ENCODE measurements around the gene NPFF.
A peak's percentile ranks its signal among the peaks of the same experiment; 100 is the strongest.

GRCh38 chr12:53467082-53467481 lies 40.2 kb downstream of the NPFF start:
- no peak for TF ChIP-seq NR0B2 (CRISPR knock-in tag; IDR thresholded peaks at IDR 0.05)
- no peak for TF ChIP-seq EP300 (IDR thresholded peaks at IDR 0.05; ENCODE audit: low read depth in 2 of 2, low read length in 2 of 2)
- TF ChIP-seq EP300 (CRISPR knock-in tag; IDR thresholded peaks at IDR 0.05; ENCODE audit: borderline replicate concordance), result no peak
- TF ChIP-seq XBP1 (CRISPR knock-in tag; IDR thresholded peaks at IDR 0.05), result no peak
- no peak for TF ChIP-seq ZBTB3 (CRISPR knock-in tag; IDR thresholded peaks at IDR 0.05; ENCODE audit: borderline replicate concordance, low read depth)
- TF ChIP-seq POLR2AphosphoS5 (IDR thresholded peaks at IDR 0.05; ENCODE audit: low read depth, low read length), result peak; percentile 15; the same call in 1 of the 2 replicates
- no peak for TF ChIP-seq CTCF (CRISPR knock-in tag; IDR thresholded peaks at IDR 0.05)
- no peak for TF ChIP-seq NONO (IDR thresholded peaks at IDR 0.05)
- no peak for TF ChIP-seq NONO (CRISPR knock-in tag; conservative IDR thresholded peaks at IDR 0.05)
- TF ChIP-seq SALL2 (CRISPR knock-in tag; IDR thresholded peaks at IDR 0.05), result no peak
- no peak for TF ChIP-seq ERF (CRISPR knock-in tag; IDR thresholded peaks at IDR 0.05)
